GM12892 (cell line): ENCODE results near the gene AP1S2.
A peak's percentile ranks its signal among the peaks of the same experiment; 100 is the strongest.

ENCODE experiments used
- DNase-seq: peaks from one replicate; pipeline ENCODE4 v3.0.0; 2011; ENCODE audit not compliant: insufficient read length
- FAIRE-seq: peaks from 2 replicates; lab custom pipeline; 2011; peaks lifted over from hg19 to GRCh38; lab: Jason Lieb, UNC
- POLR2A ChIP-seq: IDR thresholded peaks from 2 replicates; pipeline ENCODE4 v1.6.1; 2011; ENCODE audit warnings: low read depth, low read length, control low read depth
- POLR2AphosphoS5 ChIP-seq: IDR thresholded peaks from 2 replicates; pipeline ENCODE4 v1.6.1; 2011; ENCODE audit warnings: low read depth, low read length, control low read depth
- TAF1 ChIP-seq: IDR thresholded peaks from 2 replicates; pipeline ENCODE4 v1.6.1; 2011; ENCODE audit warnings: low read depth, mild to moderate bottlenecking, control low read depth, low read length, borderline replicate concordance

Gene AP1S2

DNA sequence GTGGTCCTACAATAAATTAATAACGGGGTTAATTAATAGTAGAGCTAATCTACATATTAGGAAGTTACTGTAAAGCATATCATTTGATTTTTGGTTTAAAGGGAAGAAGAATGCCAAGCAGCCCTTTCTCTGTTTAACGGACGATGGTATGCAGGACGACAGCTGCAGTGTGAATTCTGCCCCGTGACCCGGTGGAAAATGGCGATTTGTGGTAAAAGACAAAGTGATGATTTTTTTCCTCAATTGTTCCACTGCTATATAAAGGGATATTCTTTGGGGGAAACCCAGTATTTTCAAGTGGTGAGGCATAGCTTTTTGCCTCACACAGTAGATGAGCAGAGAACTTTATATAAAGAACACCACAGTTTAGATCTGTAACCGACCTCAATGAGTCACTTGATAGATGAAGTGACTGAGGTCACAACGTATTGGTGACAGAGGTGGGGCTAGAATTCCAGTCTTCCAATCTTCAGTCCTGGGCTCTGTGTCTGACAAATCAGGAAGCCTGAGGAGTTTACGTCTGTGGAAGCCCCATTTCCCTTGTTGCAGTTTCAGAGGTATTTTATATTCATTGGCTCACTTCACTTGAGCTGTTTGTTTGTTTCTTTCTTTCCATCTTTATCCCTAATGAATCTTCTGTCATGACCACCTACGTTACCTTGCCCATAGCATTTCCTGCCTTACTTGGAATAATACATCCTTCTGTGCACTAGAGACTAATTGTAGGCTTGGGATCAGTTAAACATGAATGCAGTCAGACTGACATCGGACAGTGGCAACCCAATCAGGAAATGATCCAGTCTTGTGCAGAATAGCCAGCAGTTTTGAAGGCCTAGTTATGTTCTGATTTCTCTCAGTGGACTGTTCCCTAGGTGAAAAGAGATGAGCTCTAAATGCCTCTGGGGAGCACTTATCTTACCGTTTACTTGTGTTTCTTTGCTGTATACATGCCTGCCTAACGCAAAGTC lies 34.2 kb downstream of the AP1S2 start:
- no peak for DNase-seq
- no peak for FAIRE-seq
- no peak for TF ChIP-seq TAF1
- no peak for TF ChIP-seq POLR2A

DNA sequence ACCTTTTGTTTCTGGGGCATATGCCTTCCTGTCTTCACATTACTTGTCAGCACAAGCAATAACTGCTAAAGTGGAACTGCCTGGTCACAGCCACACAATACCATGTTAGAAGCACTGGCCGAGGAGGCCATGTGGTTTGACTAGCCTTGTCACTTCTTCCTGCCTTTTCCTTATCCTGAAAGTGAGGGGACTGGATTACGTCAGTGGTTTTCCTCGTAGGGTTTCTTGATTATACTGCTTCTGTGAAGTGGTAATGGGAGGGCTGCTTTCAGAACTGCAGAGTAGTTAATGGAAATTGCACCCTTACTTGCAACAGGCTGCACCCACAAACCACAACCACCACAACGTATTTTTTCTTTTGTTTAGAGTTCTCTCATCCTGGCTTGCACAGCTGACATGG lies 37.7 kb downstream of the AP1S2 start:
- DNase-seq = no peak
- no peak for FAIRE-seq
- TF ChIP-seq POLR2A = no peak

DNA sequence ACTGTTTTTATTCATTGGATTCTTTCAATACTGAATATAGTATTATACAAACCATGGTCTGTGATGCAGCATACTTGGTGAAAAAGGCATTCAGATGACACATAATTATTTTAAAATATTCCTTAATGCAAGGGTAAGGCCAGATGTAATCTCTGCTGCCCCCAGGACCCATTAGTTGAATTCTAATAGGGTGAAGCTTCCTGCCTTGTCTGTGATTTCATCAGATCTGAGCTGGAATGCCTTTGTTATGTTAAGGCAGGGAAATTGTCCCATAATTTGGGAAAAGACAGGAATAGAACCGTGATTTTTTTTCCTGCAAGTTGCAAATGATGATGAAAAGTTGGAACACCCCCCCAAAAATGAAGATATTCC lies 38.2 kb downstream of the AP1S2 start:
- DNase-seq = no peak
- FAIRE-seq = no peak
- no peak for TF ChIP-seq TAF1
- TF ChIP-seq POLR2A = no peak

DNA sequence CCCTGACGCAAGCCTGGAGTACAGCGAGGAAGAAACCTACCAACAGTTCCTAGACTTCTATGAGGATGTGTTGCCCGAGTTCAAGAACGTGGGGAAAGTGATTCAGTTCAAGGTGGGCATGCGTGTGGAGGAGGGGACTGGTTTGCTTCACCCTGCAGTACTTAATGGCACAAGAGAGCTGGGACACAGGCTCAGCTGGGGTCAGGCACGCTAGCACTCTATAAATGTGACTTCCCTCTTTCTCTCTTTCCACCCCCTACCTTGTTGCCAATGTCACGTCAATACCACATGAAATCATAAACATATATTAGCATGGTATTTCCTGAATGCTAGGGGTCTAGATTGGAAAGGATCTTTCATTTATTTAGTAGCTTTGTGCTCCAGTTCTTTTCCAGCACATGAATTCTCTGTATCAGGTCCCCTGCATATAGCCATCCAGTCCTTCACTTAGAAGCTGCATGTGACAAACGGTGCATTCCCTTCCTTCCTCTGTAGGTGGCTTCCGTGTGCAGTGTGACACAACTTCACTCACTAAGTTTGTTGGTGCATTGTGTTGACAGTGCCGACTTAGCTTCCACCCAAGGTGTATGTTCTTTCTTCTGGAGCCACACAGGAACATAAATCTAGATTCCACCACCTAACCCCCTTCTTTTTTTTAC lies 38.7 kb downstream of the AP1S2 start:
- TF ChIP-seq TAF1 = no peak
- no peak for TF ChIP-seq POLR2AphosphoS5
- no peak for TF ChIP-seq POLR2A
- peak; percentile 95 for FAIRE-seq
- no peak for DNase-seq

- DNase-seq = no peak
- no peak for FAIRE-seq
- TF ChIP-seq TAF1 = no peak
- no peak for TF ChIP-seq POLR2A
- TF ChIP-seq POLR2AphosphoS5 = no peak
These were observed 39.7 kb downstream of the AP1S2 start for GRCh38 chrX:15814771-15815365.

DNA sequence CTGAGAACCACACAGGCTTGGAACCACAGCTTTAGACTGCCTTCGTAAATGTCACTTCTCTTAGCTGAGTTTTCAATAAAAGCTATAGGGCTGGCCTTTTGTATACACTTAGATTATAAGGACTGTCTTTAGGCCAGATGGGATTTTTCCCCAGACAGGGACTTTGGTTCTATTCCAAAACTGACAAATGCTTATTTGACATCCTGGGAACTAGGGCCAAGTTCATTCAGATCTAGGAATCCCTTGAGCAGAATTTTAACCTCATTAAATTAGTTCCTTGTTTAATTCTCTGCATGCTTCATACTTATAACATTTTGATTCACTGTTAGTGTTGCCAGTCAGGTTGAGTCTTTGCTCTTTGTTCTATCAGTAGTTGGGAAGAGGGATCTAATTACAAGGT lies 41.2 kb downstream of the AP1S2 start:
- TF ChIP-seq TAF1 (no peak), POLR2A (no peak), POLR2AphosphoS5 (no peak)
- FAIRE-seq = no peak
- DNase-seq = no peak

GRCh38 chrX:15812192-15812938 lies 42.2 kb downstream of the AP1S2 start:
- no peak for FAIRE-seq
- no peak for DNase-seq
- TF ChIP-seq TAF1 (no peak), POLR2AphosphoS5 (no peak), POLR2A (no peak)

GRCh38 chrX:15808254-15808653 lies 46.4 kb downstream of the AP1S2 start:
- TF ChIP-seq POLR2AphosphoS5 = no peak
- no peak for TF ChIP-seq TAF1
- FAIRE-seq = no peak
- DNase-seq = no peak

DNA sequence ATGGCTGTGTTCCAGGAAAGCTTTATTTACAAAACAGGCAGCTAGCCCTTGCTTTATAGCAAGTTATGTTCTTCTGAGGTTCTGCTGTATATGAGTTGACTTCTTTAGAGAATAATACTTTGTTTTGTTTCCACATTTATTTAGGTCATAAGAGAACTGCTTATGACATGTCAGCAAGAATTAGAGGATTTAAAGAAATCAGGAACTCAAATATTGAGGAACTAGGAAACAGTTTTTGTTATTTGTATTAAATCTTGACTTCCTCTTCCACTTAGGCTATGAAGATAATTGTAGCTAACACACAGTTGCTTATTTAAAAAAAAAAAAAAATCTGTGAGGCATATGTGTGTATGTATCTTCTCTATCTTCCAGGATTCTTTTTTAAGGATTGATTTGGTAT lies 50.0 kb downstream of the AP1S2 start:
- FAIRE-seq = no peak
- TF ChIP-seq TAF1 = no peak
- no peak for TF ChIP-seq POLR2A
- TF ChIP-seq POLR2AphosphoS5 = no peak
- no peak for DNase-seq

GRCh38 chrX:15797707-15798106 lies 56.9 kb downstream of the AP1S2 start:
- FAIRE-seq = peak; percentile 81
- no peak for TF ChIP-seq TAF1
- DNase-seq = no peak

DNA sequence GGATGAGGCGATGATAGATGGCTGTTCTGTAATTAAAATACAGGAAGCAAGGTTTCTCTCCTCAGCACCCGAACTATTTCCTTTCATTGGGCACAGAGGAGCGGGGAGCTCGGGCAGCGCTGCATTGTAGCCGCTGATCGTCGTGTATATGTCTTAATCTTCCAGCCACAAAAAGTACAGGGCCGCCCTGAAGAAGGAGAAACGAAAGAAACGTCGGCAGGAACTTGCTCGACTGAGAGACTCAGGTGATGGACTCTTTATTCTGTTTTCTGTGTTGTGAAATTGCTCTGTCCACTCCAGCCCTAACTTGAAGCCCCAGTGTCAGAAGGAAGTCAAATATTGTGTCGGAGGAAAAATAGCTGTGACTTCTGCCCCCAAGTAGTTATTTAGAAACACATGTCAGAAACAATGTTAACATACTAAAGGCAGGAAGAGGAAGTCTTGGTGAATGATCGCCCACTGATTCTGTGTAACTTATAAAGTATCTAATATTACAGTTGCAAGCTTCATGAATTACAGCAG lies 63.8 kb downstream of the AP1S2 start:
- TF ChIP-seq POLR2A (no peak), POLR2AphosphoS5 (no peak), TAF1 (no peak)
- no peak for FAIRE-seq
- no peak for DNase-seq
